ENCODE measurements around the gene IL17RB.

DNA sequence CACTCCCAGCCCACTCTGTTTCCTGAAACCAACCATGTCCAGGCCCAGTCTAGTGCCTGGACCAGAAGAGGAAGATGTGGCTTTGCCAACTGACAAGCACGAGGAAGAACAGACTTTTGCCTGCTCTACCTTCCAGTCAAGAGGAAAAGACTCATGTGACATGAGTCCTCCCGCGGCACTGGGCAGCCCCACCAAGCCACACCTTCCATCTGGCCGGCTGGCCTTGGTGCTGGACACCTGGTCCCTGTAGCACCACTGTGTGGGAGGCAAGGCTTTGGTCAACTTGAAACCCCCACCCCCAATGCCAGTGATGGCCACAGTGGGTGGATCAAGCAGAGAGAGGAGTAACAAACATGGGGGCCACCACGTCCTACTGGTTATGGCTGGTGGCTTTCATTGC, 12.7 kb upstream of the IL17RB start:
- TF ChIP-seq TEAD4 (IDR thresholded peaks at IDR 0.05) (no peak), NFIC (IDR thresholded peaks at IDR 0.05) (no peak), MAX (IDR thresholded peaks at IDR 0.05) (no peak), TCF12 (IDR thresholded peaks at IDR 0.05; ENCODE audit: low read depth) (no peak), REST (IDR thresholded peaks at IDR 0.05; ENCODE audit: low read depth) (no peak), CREB1 (IDR thresholded peaks at IDR 0.05; ENCODE audit: low read depth) (no peak), YY1 (IDR thresholded peaks at IDR 0.05; ENCODE audit: low read depth) (no peak), EP300 (IDR thresholded peaks at IDR 0.05; ENCODE audit: borderline replicate concordance) (no peak), FOXM1 (IDR thresholded peaks at IDR 0.05; ENCODE audit: borderline replicate concordance, low read depth) (no peak), USF1 (IDR thresholded peaks at IDR 0.05) (no peak)

Measured in Ishikawa (cell line).